KOPT-K1 (cell line): ENCODE data around the gene MOCS1.

Experiments
- H3K27ac ChIP-seq: fragments of 200-600 bp; sonication (generic); 2 replicates; pipeline ENCODE4 v1.5.1; 2016; ENCODE audit warnings: antibody characterized with exemption, mild to moderate bottlenecking, low read depth, low read length; ENCODE audit not compliant: poor library complexity, severe bottlenecking
- H3K36me3 ChIP-seq: fragments of 200-600 bp; sonication (generic); 2 replicates; pipeline ENCODE4 v1.5.1; 2017; ENCODE audit warnings: antibody characterized with exemption, mild to moderate bottlenecking, low read length, moderate library complexity; ENCODE audit not compliant: insufficient read depth
- H3K9me3 ChIP-seq: fragments of 200-600 bp; sonication (generic); 2 replicates; pipeline ENCODE4 v1.5.1; 2017; ENCODE audit warnings: antibody characterized with exemption, low read length, mild to moderate bottlenecking; ENCODE audit not compliant: insufficient read depth, poor library complexity, severe bottlenecking

Gene MOCS1

DNA sequence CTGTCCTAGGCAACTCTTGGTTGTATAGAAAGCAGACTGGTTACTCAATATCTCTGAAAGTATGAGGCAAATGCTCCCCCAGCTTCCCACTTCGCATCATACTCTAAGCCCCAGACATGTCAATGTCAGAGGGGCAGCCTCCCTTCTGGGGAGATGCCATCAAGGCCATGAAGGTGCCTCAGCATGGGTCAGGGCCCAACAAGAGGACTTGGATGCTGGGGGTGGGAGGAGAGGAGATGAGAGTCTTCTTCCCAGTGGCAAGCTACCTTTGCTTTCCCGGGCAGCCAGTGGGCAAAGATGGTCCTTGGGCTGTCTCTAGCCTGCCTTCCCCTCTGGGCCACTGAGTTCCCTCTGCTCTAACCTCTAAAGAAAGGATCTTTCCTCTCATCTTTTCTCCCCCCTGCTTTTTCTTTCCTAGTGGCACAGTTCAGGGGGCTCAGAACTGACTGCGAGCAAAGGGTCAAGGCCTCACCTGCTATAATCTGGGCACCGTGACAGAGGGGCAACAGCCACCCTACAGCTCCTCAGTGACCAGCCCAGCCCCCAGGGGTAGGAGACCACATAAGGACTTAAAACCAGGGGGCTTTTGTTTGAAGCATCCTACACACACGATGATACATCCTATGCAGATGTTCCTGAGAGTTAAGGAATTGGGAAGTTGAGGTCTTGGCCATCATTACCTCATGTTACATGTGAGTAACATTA is 26.2 kb downstream of the MOCS1 start:
- Histone ChIP-seq H3K9me3 (no peaks in the 10 kb centered on the region), H3K36me3 (peaks cover 56% of the 10 kb centered on the region), H3K27ac (no peak overlapping the region)

DNA sequence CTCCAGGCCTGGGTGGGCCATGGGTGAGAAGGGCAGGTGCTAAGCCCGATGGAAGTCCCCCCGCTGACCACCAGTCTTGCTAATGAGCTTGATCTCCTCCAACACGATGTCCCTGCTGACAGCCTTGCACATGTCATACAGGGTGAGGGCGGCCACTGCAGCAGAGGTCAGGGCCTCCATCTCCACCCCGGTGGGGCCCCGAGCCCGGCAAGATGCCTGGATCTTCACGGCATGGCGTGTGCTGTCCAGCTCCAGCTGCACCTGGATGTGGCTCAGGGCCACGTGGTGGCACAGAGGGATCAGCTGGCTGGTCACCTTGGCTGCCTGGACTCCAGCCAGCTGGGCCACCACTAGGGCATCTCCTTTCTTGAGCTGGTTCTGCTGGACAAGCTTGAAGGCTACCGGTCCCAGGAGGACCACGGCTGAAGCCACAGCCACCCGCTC is 27.9 kb downstream of the MOCS1 start:
- peaks cover 41% of the 10 kb centered on the region for H3K36me3 ChIP-seq
- no peak overlapping the region for H3K27ac ChIP-seq
- H3K9me3 ChIP-seq = no peaks in the 10 kb centered on the region

DNA sequence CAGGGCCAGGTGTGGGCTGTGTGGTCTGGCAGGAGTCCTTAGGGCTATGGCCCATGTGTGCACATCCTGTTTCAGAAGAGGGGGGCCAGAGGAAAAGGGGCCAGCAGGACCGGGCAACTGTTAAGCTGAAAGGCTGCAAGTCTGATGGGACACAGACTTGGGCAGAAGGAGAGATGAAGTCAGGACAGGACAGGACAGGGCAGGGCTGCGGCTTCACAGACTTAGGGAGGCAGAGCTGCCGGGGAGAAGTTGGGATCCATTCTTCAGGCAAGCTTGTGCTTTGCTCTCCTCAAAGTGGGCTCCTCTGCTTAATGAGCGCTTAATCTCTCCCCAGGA is 28.7 kb downstream of the MOCS1 start:
- Histone ChIP-seq H3K9me3 (no peaks in the 10 kb centered on the region), H3K36me3 (peaks cover 41% of the 10 kb centered on the region), H3K27ac (no peak overlapping the region)

DNA sequence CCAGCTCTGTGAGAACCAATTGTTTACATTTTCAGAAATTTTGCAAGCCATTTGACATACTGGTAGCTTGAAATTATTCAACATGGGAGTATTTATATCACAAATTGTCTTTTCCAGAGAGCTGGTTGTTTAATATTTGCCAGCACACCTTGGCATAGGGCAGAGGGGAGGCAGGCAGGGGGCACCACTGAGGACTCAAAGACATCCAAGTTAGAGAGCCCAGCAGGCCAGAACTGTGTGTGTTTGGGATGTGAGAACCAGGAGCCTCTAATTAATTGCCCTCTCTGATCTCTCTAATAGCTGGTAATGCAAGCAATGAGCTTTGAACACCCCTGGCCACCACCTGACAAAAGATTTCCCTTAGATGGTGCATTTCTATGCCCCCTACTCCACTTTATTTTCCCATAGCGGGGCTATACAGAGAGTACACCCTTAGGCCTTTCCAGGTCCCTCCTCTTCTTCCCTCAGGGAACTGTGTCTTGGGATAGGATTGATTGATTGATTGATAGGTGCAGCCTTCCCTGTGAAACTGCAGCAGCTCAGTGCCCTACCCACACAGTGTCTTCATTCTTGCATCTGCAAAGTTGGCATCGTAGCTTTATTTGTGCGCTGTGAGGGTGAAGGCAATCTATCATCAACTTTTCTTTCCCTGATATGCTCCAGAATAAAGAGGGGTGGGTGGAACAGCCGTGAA is 29.2 kb downstream of the MOCS1 start:
- H3K9me3 ChIP-seq = no peaks in the 10 kb centered on the region
- H3K36me3 ChIP-seq = peaks cover 38% of the 10 kb centered on the region
- no peak overlapping the region for H3K27ac ChIP-seq

DNA sequence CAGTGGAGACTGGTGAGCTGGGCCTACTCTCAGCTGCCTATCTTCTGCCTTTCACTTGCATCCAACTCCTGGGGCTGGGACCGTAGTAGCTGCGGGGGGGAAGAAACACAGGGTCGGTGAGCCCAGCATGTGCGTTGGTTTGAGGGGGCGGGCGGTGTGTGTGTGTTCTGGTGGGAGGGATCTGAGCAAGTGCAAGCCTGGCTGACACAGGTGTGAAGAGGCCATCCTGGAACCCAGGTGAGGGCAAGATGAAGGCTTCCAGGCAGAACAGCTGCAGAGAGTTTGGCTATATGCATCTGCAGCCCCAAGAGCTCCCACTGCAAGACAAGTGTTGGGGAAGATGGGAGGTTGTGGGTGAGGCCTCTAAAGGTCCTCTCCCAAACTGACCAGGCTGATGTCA is 30.6 kb downstream of the MOCS1 start:
- Histone ChIP-seq H3K27ac (no peak overlapping the region), H3K9me3 (no peaks in the 10 kb centered on the region), H3K36me3 (peaks cover 29% of the 10 kb centered on the region)

DNA sequence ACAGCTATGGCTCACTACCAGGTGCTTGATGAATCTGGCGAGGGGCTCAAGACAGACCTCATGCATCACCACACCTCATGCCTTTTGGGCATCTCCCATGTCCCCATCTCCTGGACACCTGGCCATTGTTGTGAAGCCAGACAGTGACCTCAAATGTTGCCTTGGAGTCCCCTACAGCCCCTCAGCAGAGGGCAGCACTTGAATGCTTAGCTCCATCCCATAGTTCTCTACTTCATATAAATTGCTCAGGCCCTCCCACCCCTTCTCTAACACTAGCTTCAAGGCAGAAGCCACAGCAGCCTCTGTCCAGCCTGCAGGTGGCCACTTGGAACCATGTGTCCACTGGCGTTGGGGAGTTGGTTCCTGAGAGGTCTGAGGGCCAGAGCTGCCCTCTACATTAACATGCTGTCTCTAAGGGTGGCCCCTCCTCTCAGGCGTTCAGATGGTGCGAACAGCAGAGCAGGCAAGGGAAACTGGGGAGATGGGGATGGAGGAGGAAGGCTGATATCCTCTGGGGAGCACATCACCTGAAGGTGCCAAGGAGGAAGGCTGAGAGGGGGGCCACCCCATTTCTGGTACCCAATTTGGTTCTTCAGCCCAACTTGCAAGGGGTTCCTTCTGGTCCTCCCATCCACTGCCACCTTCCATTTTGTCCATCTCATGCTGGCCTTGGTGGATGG is 31.3 kb downstream of the MOCS1 start:
- no peaks in the 10 kb centered on the region for H3K9me3 ChIP-seq
- H3K36me3 ChIP-seq = peaks cover 21% of the 10 kb centered on the region
- H3K27ac ChIP-seq = no peak overlapping the region

DNA sequence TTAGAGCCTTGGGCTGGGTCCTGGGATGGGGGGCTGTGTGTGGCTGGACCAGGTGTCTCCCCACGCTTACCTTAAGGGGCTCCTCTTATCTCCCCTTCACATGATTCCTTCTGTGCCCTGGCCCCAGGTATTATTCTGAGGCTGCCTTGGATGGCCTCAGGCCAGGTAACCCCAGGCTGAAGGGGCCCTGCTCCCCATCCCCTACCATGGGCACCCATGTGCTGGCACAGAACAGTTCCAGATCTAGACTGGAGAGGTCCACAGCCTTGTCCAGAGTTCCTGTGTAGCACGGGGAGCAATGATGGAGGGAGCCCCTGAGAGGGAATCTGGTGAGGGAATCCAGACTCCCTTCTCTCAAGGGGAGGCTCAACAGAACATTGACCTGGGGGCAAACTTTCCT is 32.1 kb downstream of the MOCS1 start:
- H3K9me3 ChIP-seq = no peaks in the 10 kb centered on the region
- H3K27ac ChIP-seq = no peak overlapping the region
- peaks cover 16% of the 10 kb centered on the region for H3K36me3 ChIP-seq

DNA sequence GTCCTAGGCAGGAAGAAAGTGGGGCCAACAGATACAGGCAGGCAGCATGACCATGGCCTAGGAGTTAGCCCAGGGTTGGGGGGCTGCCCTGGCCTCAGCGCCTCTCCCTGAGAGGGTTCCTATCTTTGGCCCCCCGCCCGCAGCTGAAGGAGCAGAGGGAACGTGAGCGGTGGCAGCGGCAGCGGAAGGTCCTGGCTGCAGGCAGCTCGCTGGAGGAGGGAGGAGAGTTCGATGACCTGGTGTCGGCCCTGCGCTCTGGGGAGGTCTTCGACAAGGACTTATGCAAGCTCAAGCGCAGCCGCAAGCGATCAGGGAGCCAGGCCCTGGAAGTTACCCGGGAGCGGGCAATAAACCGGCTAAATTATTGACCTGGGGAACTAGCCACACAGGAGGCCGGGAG is 32.6 kb downstream of the MOCS1 start:
- Histone ChIP-seq H3K36me3 (peaks cover 14% of the 10 kb centered on the region), H3K27ac (no peak overlapping the region), H3K9me3 (no peaks in the 10 kb centered on the region)

DNA sequence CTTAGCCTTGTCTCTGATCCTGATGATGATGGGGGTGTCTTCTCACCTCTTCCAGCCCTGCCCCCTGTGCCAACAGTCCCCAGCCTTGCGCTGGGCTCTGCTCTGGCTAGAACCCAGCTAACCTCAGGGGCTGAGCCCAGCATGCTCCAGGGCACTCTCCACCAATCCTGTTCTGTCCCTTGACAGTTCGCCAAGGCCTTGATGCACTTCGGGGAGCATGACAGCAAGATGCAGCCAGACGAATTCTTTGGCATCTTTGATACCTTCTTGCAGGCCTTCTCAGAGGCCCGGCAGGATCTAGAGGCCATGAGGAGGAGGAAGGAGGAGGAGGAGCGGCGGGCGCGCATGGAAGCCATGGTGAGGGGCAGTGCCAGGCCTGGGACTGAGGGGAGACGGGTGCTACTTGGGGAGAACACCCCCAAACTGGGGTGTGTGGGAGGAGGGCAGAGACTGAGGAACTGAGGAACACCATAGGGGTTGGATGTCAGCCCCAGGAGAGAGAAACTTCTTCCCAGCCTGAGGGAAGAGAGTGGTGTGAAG is 33.1 kb downstream of the MOCS1 start:
- Histone ChIP-seq H3K27ac (no peak overlapping the region), H3K9me3 (no peaks in the 10 kb centered on the region), H3K36me3 (peaks cover 9% of the 10 kb centered on the region)

DNA sequence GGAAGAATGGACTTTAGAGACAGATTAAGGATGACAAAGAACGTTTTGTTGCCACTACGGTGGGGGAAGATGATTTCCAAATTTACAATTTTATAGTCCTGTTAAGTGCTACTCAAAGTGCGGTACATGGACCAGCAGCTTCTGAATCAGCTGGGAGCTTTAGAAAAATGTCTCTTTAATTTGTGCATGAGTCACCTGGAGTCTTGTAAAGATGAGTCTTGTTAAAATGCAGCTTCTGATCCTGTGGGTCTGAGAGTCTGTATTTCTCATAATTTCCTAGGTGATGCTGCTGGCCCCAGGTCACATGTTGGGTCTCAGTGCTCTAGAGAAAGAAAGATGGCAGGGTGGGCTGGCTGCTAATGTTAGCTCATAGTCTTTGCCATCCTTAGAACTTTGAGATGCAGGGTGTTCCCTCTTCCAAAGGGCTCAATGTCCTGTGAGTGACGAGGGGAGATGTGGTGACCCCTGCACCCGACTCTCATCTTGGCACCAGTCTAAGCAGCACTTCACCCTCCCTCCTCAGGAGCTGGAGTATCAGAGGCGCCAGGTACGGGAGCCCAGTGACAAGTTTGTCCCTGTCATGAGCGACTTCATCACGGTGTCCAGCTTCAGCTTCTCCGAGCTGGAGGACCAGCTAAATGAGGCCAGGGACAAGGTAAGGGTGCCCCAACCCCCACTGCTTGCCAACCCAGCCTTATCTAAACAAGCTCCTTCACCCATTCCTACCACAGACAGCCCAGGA is 34.5 kb downstream of the MOCS1 start:
- no peaks in the 10 kb centered on the region for H3K36me3 ChIP-seq

DNA sequence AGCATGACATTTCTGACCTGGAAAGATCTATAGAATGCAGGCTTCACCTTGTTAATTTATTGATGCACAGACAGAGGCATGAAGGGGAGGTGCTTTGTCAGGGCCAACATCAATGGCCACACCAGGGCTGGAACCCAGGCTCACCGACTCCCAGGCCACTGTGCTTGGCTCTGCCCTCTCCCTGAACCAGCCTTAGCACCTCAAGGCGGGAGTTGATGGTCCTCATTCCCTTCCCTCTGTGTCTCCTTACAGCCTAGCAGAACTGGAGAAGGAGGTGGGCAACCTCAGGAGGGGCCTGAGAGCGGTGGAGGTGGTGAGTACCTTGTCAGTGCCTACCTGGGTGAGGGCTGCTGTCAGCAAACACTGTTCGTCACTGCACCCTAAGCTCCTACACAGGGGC is 35.6 kb downstream of the MOCS1 start:
- Histone ChIP-seq H3K9me3 (no peaks in the 10 kb centered on the region), H3K27ac (no peak overlapping the region), H3K36me3 (no peaks in the 10 kb centered on the region)

More for the DNA sequence above, 34.5 kb downstream of the MOCS1 start:
- H3K9me3 ChIP-seq = no peaks in the 10 kb centered on the region
- H3K27ac ChIP-seq = no peak overlapping the region

DNA sequence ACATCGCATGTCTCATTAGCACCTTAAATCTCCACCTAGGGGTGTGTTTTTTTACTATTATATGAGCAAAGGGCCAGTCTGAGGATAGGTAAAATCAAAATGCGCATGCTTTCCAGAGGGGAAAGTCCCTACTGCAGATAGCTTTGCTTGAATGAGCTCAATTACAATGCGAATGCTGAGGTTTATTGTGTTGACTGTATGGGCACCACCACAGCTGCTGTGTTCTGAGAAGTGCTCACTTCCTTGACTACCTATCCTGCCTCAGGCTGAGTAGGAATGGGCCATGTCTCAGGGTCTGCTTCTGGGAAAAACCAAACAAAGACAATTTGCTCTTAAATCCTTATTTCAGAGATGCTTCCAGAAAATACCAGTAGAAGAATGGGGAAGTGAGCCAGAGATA is 36.6 kb downstream of the MOCS1 start:
- Histone ChIP-seq H3K27ac (no peak overlapping the region), H3K36me3 (no peaks in the 10 kb centered on the region), H3K9me3 (no peaks in the 10 kb centered on the region)

DNA sequence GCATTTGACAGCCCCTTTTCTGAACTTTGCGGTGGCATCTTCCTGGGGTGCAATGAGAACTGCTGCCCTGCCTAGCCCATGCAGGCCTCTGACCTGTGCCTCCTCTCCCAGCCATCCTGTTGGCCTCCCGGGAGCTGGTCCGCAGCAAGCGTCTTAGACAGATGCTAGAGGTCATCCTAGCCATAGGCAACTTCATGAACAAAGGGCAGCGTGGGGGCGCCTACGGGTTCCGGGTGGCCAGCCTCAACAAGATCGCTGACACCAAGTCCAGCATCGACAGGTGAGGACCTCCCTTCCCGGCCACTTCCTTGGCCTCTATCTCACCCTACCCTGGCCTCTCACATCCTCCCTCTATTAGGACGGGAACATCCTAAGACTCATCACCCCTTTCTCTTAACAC is 37.6 kb downstream of the MOCS1 start:
- Histone ChIP-seq H3K36me3 (no peaks in the 10 kb centered on the region), H3K27ac (no peak overlapping the region), H3K9me3 (no peaks in the 10 kb centered on the region)

DNA sequence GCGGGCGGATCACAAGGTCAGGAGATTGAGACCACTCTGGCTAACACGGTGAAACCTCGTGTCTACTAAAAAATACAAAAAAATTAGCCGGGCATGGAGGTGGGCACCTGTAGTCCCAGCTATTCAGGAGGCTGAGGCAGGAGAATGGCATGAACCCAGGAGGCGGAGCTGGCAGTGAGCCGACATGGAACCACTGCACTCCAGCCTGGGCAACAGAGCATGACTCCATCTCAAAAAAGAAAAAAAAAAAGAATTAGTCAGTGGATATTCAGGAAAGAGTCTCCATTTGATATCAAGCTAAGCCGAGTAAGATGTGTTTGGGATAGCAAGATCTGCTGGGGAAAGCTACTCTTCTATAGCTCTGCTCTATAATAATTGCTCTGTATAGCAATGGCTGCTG is 41.0 kb downstream of the MOCS1 start:
- Histone ChIP-seq H3K27ac (no peak overlapping the region), H3K9me3 (no peaks in the 10 kb centered on the region), H3K36me3 (no peaks in the 10 kb centered on the region)
